Naive thymus-derived CD4-positive, alpha-beta T cell (primary cell): Measurements from ENCODE around the gene RGS17. TPM values are rescaled to one million over a fixed set of nuclear protein-coding genes. Genes with fewer than 3 reads are reported as not detected.
"Not testable (repeated sequence)": the region's sequence is repeated elsewhere in the genome, so short reads cannot be mapped to it uniquely, and the experiment has no call there.

Source experiments
- ATAC-seq: fragments of 150-1000 bp; cut with Tn5 transposase; 2 replicates; pipeline ENCODE4 v1.10.0; 2021; ENCODE audit warnings: mild to moderate bottlenecking, moderate library complexity
- CTCF ChIA-PET: fragments of 350-600 bp; sonication (Branson Sonifier 250); formaldehyde crosslinking; loops from one replicate; lab custom pipeline; 2021; ENCODE audit warnings: antibody characterized with exemption; lab: Charles Lee
- POLR2A ChIA-PET: fragments of 350-600 bp; sonication (Branson Sonifier 250); formaldehyde crosslinking; loops from one replicate; lab custom pipeline; 2021; ENCODE audit warnings: antibody characterized with exemption, inconsistent platforms; lab: Charles Lee
- DNase-seq, 9 donors: peaks; one replicate each; pipeline versions ENCODE4 v3.0.0 to v3.0.0-alpha.2; 2020 to 2022; ENCODE audit warnings: mixed read lengths in 1 of 9
- H3K27ac ChIP-seq: one replicate; pipeline ENCODE4 v1.7.0; 2013; ENCODE audit warnings: mild to moderate bottlenecking, low read depth, low read length, moderate library complexity
- H3K27me3 ChIP-seq, 2 donors: one replicate each; pipeline ENCODE4 v1.7.0; 2013; ENCODE audit warnings: low read length in 2 of 2, mild to moderate bottlenecking in 2 of 2, moderate library complexity in 2 of 2; ENCODE audit not compliant: control insufficient read depth in 2 of 2, insufficient read depth in 2 of 2
- H3K36me3 ChIP-seq, 3 experiments: 1 replicate in 2 of 3; 2 replicates in 1 of 3; pipeline ENCODE4 v1.7.0; 2013; ENCODE audit warnings: low read length in 3 of 3, mild to moderate bottlenecking in 3 of 3, moderate library complexity in 1 of 3; ENCODE audit not compliant: insufficient read depth in 3 of 3, control insufficient read depth in 2 of 3
- H3K4me1 ChIP-seq, 2 donors: one replicate each; pipeline ENCODE4 v1.7.0; 2013; ENCODE audit warnings: low read length in 2 of 2, mild to moderate bottlenecking in 2 of 2, moderate library complexity in 1 of 2; ENCODE audit not compliant: control insufficient read depth in 2 of 2, insufficient read depth in 2 of 2
- H3K4me3 ChIP-seq: 2 replicates; pipeline ENCODE4 v1.7.0; 2013; ENCODE audit warnings: mild to moderate bottlenecking, low read length
- H3K9me3 ChIP-seq, 3 experiments: 1 replicate in 2 of 3; 2 replicates in 1 of 3; pipeline ENCODE4 v1.7.0; 2013; ENCODE audit warnings: low read length in 3 of 3; ENCODE audit not compliant: control insufficient read depth in 2 of 3
- H3K27ac Mint-ChIP-seq, 9 donors: one replicate each; pipeline ENCODE4 v1.8.0; 2020 to 2022; ENCODE audit warnings: mixed read lengths in 9 of 9, mild to moderate bottlenecking in 8 of 9, moderate library complexity in 5 of 9, inconsistent platforms in 2 of 9
- H3K27me3 Mint-ChIP-seq, 5 donors: one replicate each; pipeline ENCODE4 v1.8.0; 2021 to 2022; ENCODE audit warnings: mixed read lengths in 5 of 5, mild to moderate bottlenecking in 1 of 5
- H3K36me3 Mint-ChIP-seq, 5 donors: one replicate each; pipeline ENCODE4 v1.8.0; 2020 to 2022; ENCODE audit warnings: mixed read lengths in 5 of 5, mild to moderate bottlenecking in 3 of 5, inconsistent platforms in 1 of 5
- H3K4me1 Mint-ChIP-seq, 7 donors: one replicate each; pipeline ENCODE4 v1.8.0; 2020 to 2022; ENCODE audit warnings: mixed read lengths in 7 of 7, mild to moderate bottlenecking in 3 of 7, inconsistent platforms in 1 of 7
- H3K4me3 Mint-ChIP-seq, 10 donors: one replicate each; pipeline ENCODE4 v1.8.0; 2020 to 2022; ENCODE audit warnings: mild to moderate bottlenecking in 10 of 10, mixed read lengths in 10 of 10, moderate library complexity in 6 of 10, inconsistent platforms in 2 of 10
- H3K9me3 Mint-ChIP-seq, 11 donors: one replicate each; pipeline ENCODE4 v1.8.0; 2020 to 2022; ENCODE audit warnings: mixed read lengths in 11 of 11, mild to moderate bottlenecking in 4 of 11, inconsistent platforms in 1 of 11, moderate library complexity in 1 of 11
- intact Hi-C, 2 donors: fragments of 100-400 bp; cut with micrococcal nuclease; formaldehyde crosslinking; loops; one replicate each; pipeline ENCODE4 v1.15.1; 2023
- polyA plus RNA-seq, 2 donors: library from polyadenylated mRNA; unstranded; fragments of 300-500 nt; fragmentation: Illumina TruSeq; gene quantifications; one replicate each; pipeline ENCODE4 v1.2.3, GENCODE V29; 2021
- total RNA-seq, 6 experiments: library from RNA in 5 of 6; stranded (reverse) in 5 of 6; gene quantifications; 1 replicate in 5 of 6; 2 replicates in 1 of 6; pipeline ENCODE4 v1.2.3 and lab custom pipeline; 2021 to 2026

Gene RGS17
- total and polyA plus RNA-seq, 7 experiments from 2014 or later: 0.39 TPM; not detected in 6

DNA sequence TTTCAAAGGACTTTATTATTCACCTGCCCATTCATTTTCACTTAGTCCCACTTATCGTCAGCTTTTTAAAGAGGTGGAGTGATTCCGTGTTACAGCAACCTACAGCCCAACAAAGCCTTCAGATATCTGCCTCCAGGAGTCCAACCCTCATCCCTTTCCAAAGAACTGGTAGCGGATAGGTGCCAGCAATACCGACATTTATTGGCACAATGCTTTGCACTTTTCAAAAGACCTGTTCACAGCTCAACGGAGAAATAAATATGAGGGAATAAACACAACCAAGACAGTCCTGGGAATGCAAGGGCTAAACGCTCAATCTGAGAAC, 127.8 kb downstream of the RGS17 start:
- ChIA-PET CTCF (no interaction called here), POLR2A (interaction anchor here (0.5 to 3.6 kb wide), 2 partner anchors 13 to 20 kb away, joined by 3 to 16 read pairs; partner anchors contain the start of gene FBXO5)
- Histone ChIP-seq H3K9me3 (no peaks in the 10 kb centered on the region), H3K36me3 (peaks cover 0 to 10% (median 0%) of the 10 kb centered on the region in 3 experiments), H3K4me1 (peaks cover 18% of the 10 kb centered on the region in 2 donors), H3K27ac (peak overlapping the region; percentile 73), H3K27me3 (no peaks in the 10 kb centered on the region), H3K4me3 (peak overlapping the region; percentile 63)
- H3K27ac Mint-ChIP-seq: peak overlapping the region; percentile 86 to 98 (median 93)
- no peak for ATAC-seq
- intact Hi-C loops: loop anchor here (1.0 to 10.0 kb wide), 9 partner anchors 8 to 1729 kb away; partner anchors contain the start of genes SCAF8 (in 2 of the 2), ZBTB2 (in 2 of the 2) and RMND1 (in 1 of the 2)
- peaks cover 3 to 18% (median 5%) of the 10 kb centered on the region in 5 donors for H3K36me3 Mint-ChIP-seq
- peaks cover 0 to 3% (median 0%) of the 10 kb centered on the region in 11 donors for H3K9me3 Mint-ChIP-seq
- peaks cover 24 to 59% (median 49%) of the 10 kb centered on the region in 7 donors for H3K4me1 Mint-ChIP-seq
- H3K4me3 Mint-ChIP-seq: peak overlapping the region; percentile 85 to 99 (median 96)
- H3K27me3 Mint-ChIP-seq: peaks cover 0 to 21% (median 0%) of the 10 kb centered on the region in 5 donors
- DNase-seq: peak in 1 of 9 donors; percentile 12

DNA sequence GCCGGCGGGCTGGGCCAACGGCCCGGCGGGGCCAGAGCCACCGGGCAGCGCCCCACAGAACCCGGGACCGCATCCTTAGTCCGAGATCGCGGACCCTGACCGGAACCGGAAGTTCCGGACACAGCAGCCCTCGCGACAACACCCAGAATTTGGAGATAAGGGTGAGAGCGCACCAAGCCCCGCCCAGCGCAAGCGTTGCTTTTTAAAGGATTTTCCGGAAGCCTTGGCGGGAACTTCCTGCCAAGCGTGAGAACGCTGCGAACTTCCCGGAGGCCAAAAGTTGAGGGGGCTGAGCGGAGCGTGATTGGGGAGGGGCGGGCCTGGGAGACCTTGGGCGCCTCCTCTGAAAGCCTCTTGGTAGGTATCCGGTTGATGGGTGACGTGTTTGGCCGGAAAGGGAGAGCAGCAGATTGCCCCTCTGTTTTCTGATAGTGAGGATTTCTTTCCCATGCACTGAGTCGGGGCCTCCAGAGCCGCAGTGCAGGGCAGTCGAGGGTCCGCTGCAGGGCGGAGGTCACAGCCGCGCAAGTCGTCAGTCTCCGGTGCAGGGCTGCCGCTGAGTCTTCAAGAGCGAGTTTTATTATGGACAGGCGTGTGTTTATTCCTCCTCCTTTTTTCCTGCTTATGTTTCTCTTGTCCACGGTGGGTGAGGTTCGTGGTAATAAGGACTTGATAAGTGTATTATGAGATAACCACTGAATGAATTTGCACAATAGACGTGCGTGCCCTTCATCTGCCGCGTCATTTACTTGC, 128.3 kb downstream of the RGS17 start, which contains the start of gene MTRF1L:
MTRF1L (minus strand) TSS at position 97 of the 753 bp plus-strand sequence; CDS start at position 73, 24 bp downstream.
- Histone ChIP-seq H3K36me3 (peaks cover 0 to 10% (median 0%) of the 10 kb centered on the region in 3 experiments), H3K4me3 (peak within 1 kb of the TSS; percentile 63), H3K4me1 (peaks cover 18% of the 10 kb centered on the region in 2 donors), H3K9me3 (no peaks in the 10 kb centered on the region), H3K27ac (peak within 1 kb of the TSS; percentile 73), H3K27me3 (no peaks in the 10 kb centered on the region)
- ChIA-PET POLR2A (interaction anchor here (0.5 to 3.6 kb wide), 2 partner anchors 12 to 19 kb away, joined by 3 to 16 read pairs; partner anchors contain the start of gene FBXO5), CTCF (no interaction called here)
- Mint-ChIP-seq H3K36me3 (peaks cover 3 to 18% (median 5%) of the 10 kb centered on the region in 5 donors), H3K4me1 (peaks cover 24 to 59% (median 49%) of the 10 kb centered on the region in 7 donors), H3K9me3 (peaks cover 0 to 3% (median 0%) of the 10 kb centered on the region in 11 donors), H3K27me3 (peaks cover 0 to 18% (median 0%) of the 10 kb centered on the region in 5 donors), H3K27ac (peak within 1 kb of the TSS; percentile 86 to 98 (median 93)), H3K4me3 (peak within 1 kb of the TSS; percentile 85 to 99 (median 96))
- ATAC-seq (peak; percentile 92), DNase-seq (peak; percentile 52 to 84 (median 70))
- intact Hi-C loops: loop anchor here (1.0 to 10.0 kb wide), 10 partner anchors 7 to 1730 kb away; partner anchors contain the start of genes RMND1 (in 2 of the 2), SCAF8 (in 2 of the 2) and ZBTB2 (in 2 of the 2)

DNA sequence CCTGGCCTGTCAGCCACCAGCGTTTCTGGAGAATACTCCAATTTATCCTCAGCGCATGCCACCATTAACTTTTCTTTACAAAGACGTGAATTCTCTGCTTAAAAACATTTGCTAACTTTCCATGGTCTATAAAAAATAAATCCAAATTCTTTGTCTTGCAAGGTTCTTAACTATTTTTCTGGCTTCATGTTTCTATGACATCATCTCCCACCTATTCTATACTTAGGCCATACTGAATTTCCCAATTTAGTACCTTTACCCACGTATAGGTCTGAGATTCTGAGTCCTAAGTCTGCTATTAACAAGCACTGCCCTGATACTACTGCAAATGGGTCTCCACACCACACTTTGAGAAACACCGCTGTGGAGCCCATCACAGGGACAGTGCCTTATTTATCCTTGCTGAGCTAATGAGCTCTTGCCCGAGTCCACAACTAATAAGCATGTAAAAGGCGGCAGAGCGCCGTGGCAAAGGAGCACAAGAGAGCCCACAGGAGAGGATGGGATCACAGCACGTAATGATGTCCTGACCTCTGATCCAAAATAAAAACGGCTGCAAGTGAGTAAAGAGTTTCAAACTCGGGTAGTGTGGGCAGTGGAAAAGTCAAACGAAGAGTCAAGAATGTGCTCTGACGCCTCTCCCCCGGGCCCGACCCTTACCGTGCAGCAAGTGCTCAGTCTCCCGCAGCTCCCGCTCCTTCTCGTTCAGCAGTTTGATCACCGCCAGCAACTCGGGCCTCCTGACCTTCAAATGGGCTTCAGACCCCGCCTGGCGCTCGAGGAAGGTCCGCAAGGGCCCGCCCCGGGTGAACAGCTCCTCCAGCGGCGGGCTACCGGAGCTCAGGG, 129.1 kb downstream of the RGS17 start:
- Histone ChIP-seq H3K27ac (peak overlapping the region; percentile 73), H3K27me3 (no peaks in the 10 kb centered on the region), H3K4me3 (peak overlapping the region; percentile 63), H3K36me3 (peaks cover 0 to 17% (median 0%) of the 10 kb centered on the region in 3 experiments), H3K9me3 (no peaks in the 10 kb centered on the region), H3K4me1 (peaks cover 18% of the 10 kb centered on the region in 2 donors)
- intact Hi-C loops: loop anchor here (1.0 to 10.0 kb wide), 7 partner anchors 699 to 1731 kb away; partner anchors contain the start of genes RMND1 (in 2 of the 2), SCAF8 (in 2 of the 2) and ZBTB2 (in 2 of the 2)
- peaks cover 7 to 22% (median 12%) of the 10 kb centered on the region in 5 donors for H3K36me3 Mint-ChIP-seq
- POLR2A ChIA-PET: interaction anchor here (3.6 kb wide), 1 partner anchor 19 kb away, joined by 16 read pairs; the partner anchor contains the start of gene FBXO5
- peaks cover 0 to 17% (median 0%) of the 10 kb centered on the region in 5 donors for H3K27me3 Mint-ChIP-seq
- H3K9me3 Mint-ChIP-seq: peaks cover 0 to 3% (median 0%) of the 10 kb centered on the region in 11 donors
- CTCF ChIA-PET: no interaction called here
- peak overlapping the region; percentile 71 to 94 (median 87) for H3K27ac Mint-ChIP-seq
- ATAC-seq (peak; percentile 1), DNase-seq (peak in 2 of 9 donors; percentile 8 to 25)
- peaks cover 24 to 66% (median 54%) of the 10 kb centered on the region in 7 donors for H3K4me1 Mint-ChIP-seq
- peak overlapping the region; percentile 85 to 99 (median 96) for H3K4me3 Mint-ChIP-seq

DNA sequence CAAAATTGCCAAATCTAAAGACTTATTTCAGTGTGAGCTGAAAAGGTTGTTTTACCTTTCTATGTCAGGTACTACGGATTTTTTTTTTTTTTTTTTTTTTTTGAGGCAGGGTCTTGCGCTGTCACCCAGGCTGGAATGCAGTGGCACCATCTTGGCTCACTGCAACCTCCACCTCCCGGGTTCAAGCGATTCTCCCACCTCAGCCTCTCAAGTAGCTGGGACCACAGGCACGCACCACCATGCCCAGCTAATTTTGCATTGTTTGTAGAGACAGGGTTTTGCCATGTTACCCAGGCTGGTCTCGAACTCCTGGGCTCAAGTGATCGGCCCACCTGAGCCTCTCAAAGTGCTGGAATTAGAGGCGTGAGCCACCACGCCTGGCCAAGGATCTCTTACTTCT, 130.3 kb downstream of the RGS17 start:
- DNase-seq, H3K27me3 Mint-ChIP-seq, CTCF ChIA-PET, H3K27me3 ChIP-seq, H3K27ac ChIP-seq, H3K9me3 Mint-ChIP-seq, ATAC-seq, H3K9me3 ChIP-seq: not testable (repeated sequence)
- H3K4me3 ChIP-seq: peak overlapping the region; percentile 63
- Mint-ChIP-seq H3K4me3 (peak overlapping the region; percentile 52 to 99 (median 96)), H3K36me3 (peaks cover 11 to 26% (median 16%) of the 10 kb centered on the region in 5 donors), H3K27ac (peak overlapping the region in 5 of 9 donors; percentile 84 to 93 (median 93)), H3K4me1 (peaks cover 29 to 78% (median 66%) of the 10 kb centered on the region in 7 donors)
- peaks cover 18% of the 10 kb centered on the region in 2 donors for H3K4me1 ChIP-seq
- peaks cover 0 to 17% (median 0%) of the 10 kb centered on the region in 3 experiments for H3K36me3 ChIP-seq
- POLR2A ChIA-PET: interaction anchor here (3.6 kb wide), 1 partner anchor 17 kb away, joined by 16 read pairs; the partner anchor contains the start of gene FBXO5
- intact Hi-C loops: loop anchor here (5.0 to 10.0 kb wide), 4 partner anchors 1244 to 1732 kb away; partner anchors contain the start of genes ZBTB2 (in 2 of the 2), RMND1 (in 1 of the 2) and SCAF8 (in 1 of the 2)

DNA sequence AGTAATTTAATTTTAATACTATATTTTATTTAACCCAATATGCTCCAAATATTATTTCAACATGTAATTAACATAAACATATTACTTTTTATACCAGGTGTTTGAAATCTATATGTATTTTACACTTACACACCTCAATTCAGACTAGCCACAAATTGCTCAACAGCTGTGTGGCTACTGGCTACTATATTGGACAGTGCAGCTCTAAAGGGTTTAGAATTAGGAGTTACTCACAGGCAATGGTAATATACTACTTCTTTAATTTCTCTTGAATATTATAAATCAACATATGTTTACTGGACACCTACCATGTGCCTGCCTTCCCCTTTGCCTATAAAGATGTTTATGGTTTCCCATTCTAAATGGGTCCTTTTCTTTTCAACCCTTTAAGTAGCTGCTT, 130.8 kb downstream of the RGS17 start:
- H3K4me3 ChIP-seq: no peak overlapping the region
- ChIA-PET POLR2A (interaction anchor here (3.6 kb wide), 1 partner anchor 17 kb away, joined by 16 read pairs; the partner anchor contains the start of gene FBXO5), CTCF (no interaction called here)
- no peak overlapping the region for H3K27ac ChIP-seq
- DNase-seq: no peak
- H3K4me3 Mint-ChIP-seq: peak overlapping the region; percentile 12 to 97 (median 74)
- peaks cover 0 to 6% (median 0%) of the 10 kb centered on the region in 5 donors for H3K27me3 Mint-ChIP-seq
- H3K27me3 ChIP-seq: no peaks in the 10 kb centered on the region
- H3K4me1 Mint-ChIP-seq: peaks cover 29 to 83% (median 68%) of the 10 kb centered on the region in 7 donors
- H3K36me3 Mint-ChIP-seq: peaks cover 11 to 26% (median 16%) of the 10 kb centered on the region in 5 donors
- H3K9me3 Mint-ChIP-seq: peaks cover 0 to 3% (median 0%) of the 10 kb centered on the region in 11 donors
- H3K9me3 ChIP-seq: no peaks in the 10 kb centered on the region
- ATAC-seq: no peak
- intact Hi-C loops: loop anchor here (5.0 to 10.0 kb wide), 4 partner anchors 1245 to 1732 kb away; partner anchors contain the start of genes ZBTB2 (in 2 of the 2), RMND1 (in 1 of the 2) and SCAF8 (in 1 of the 2)
- H3K36me3 ChIP-seq: peaks cover 0 to 17% (median 0%) of the 10 kb centered on the region in 3 experiments
- H3K27ac Mint-ChIP-seq: peak overlapping the region in 7 of 9 donors; percentile 9 to 93 (median 39)
- peaks cover 18% of the 10 kb centered on the region in 2 donors for H3K4me1 ChIP-seq
